GM12878 (cell line): ENCODE data around the gene CDC20B. TPM values are rescaled to one million over a fixed set of nuclear protein-coding genes. Genes with fewer than 3 reads are reported as not detected.
"Not testable (repeated sequence)": the region's sequence is repeated elsewhere in the genome, so short reads cannot be mapped to it uniquely, and the experiment has no call there.

Experiments used
- ATAC-seq: fragments of 200-7000 bp; cut with Tn5 transposase; 3 replicates; pipeline ENCODE4 v1.9.1; 2020; ENCODE audit warnings: mild to moderate bottlenecking, moderate library complexity
- BruUV-seq: library from RNA; stranded (reverse); fragments of 400-500 nt; replicated peaks from 2 replicates; lab custom pipeline; 2021; lab: Mats Ljungman, UMichigan
- CTCF ChIA-PET: fragments of 300-600 bp; sonication (Branson Sonifier 250); formaldehyde crosslinking; extraction: SDS; loops from one replicate; lab custom pipeline; 2021; ENCODE audit warnings: inconsistent platforms; lab: Yijun Ruan, JAX
- POLR2A ChIA-PET: fragments of 350-600 bp; formaldehyde crosslinking; extraction: SDS; loops from one replicate; lab custom pipeline; 2021; ENCODE audit warnings: inconsistent platforms; lab: Charles Lee
- RAD21 ChIA-PET: fragments of 300-600 bp; sonication (Branson Sonifier 250); formaldehyde crosslinking; loops from one replicate; lab custom pipeline; 2023; ENCODE audit warnings: antibody characterized with exemption; ENCODE audit not compliant: unreplicated experiment; lab: Charles Lee
- SMC1A ChIA-PET: fragments of 300-600 bp; sonication (Branson Sonifier 250); formaldehyde crosslinking; loops from one replicate; lab custom pipeline; 2023; ENCODE audit not compliant: unreplicated experiment, uncharacterized antibody; lab: Charles Lee
- DNase-seq: peaks from one replicate; pipeline ENCODE4 v3.0.0-alpha.2; 2011; ENCODE audit warnings: low read depth, low spot score
- FAIRE-seq: peaks from 3 replicates; lab custom pipeline; 2011; peaks lifted over from hg19 to GRCh38; lab: Jason Lieb, UNC
- H2AFZ ChIP-seq: 2 replicates; pipeline ENCODE4 v1.6.0; 2011; ENCODE audit warnings: low read depth, low read length, control low read depth; ENCODE audit not compliant: control insufficient read depth
- H3K27ac ChIP-seq: 2 replicates; pipeline ENCODE4 v1.5.1; 2011; ENCODE audit warnings: control low read depth; ENCODE audit not compliant: control insufficient read depth, insufficient read depth
- H3K27me3 ChIP-seq, 2 experiments: replicated peaks in 1 of 2; 2 replicates each; pipeline versions ENCODE4 v1.6.0 to v1.6.1; 2011; ENCODE audit warnings: low read length in 1 of 2; ENCODE audit not compliant: control insufficient read depth in 2 of 2, insufficient read depth in 2 of 2
- H3K36me3 ChIP-seq, 2 experiments: 2 replicates each; pipeline ENCODE4 v1.5.1; 2011; ENCODE audit warnings: low read length in 1 of 2; ENCODE audit not compliant: control insufficient read depth in 2 of 2, insufficient read depth in 2 of 2
- H3K4me1 ChIP-seq: 2 replicates; pipeline ENCODE4 v1.6.1; 2011; ENCODE audit warnings: mild to moderate bottlenecking, low read length, moderate library complexity, mixed read lengths; ENCODE audit not compliant: control insufficient read depth, insufficient read depth
- H3K4me2 ChIP-seq: 2 replicates; pipeline ENCODE4 v1.6.0; 2011; ENCODE audit warnings: control low read depth; ENCODE audit not compliant: control insufficient read depth, insufficient read depth
- H3K4me3 ChIP-seq: fragments of 200-600 bp; sonication (generic); 2 replicates; pipeline ENCODE4 v1.5.1; 2016
- H3K79me2 ChIP-seq: 2 replicates; pipeline ENCODE4 v1.6.0; 2011; ENCODE audit warnings: low read length; ENCODE audit not compliant: control insufficient read depth, insufficient read depth
- H3K9ac ChIP-seq: 2 replicates; pipeline ENCODE4 v1.8.0; 2011; ENCODE audit warnings: low read length, control low read depth, mixed read lengths; ENCODE audit not compliant: control insufficient read depth, insufficient read depth
- H3K9me3 ChIP-seq: replicated peaks from 3 replicates; pipeline ENCODE4 v1.5.1; 2011; ENCODE audit warnings: mild to moderate bottlenecking, low read length; ENCODE audit not compliant: control insufficient read depth, insufficient read depth
- H4K20me1 ChIP-seq: 2 replicates; pipeline ENCODE4 v1.6.0; 2011; ENCODE audit not compliant: control insufficient read depth, insufficient read depth
- BCL11A ChIP-seq: IDR thresholded peaks from 2 replicates; pipeline ENCODE4 v1.6.1; 2011; ENCODE audit warnings: low read depth, low read length
- CEBPB ChIP-seq, 2 experiments: fragments of 150-350 bp in 1 of 2; IDR thresholded peaks; 2 replicates each; pipeline ENCODE4 v1.6.1; 2012 to 2014; ENCODE audit warnings: low read depth in 2 of 2, low read length in 2 of 2, borderline replicate concordance in 1 of 2, inconsistent platforms in 1 of 2
- E4F1 ChIP-seq: fragments of 450-650 bp; IDR thresholded peaks from 2 replicates; pipeline ENCODE4 v1.6.1; 2018; ENCODE audit warnings: borderline replicate concordance, mild to moderate bottlenecking; ENCODE audit not compliant: partially characterized antibody
- HSF1 ChIP-seq: fragments of 150-350 bp; IDR thresholded peaks from 2 replicates; pipeline ENCODE4 v1.6.1; 2014; ENCODE audit warnings: mild to moderate bottlenecking, low read depth, low read length
- IRF3 ChIP-seq: fragments of 450-650 bp; IDR thresholded peaks from 2 replicates; pipeline ENCODE4 v1.6.1; 2014; ENCODE audit warnings: mild to moderate bottlenecking
- POLR2A ChIP-seq: IDR thresholded peaks from 2 replicates; pipeline ENCODE4 v1.6.1; 2011; ENCODE audit warnings: low read depth, mild to moderate bottlenecking, low read length
- SIN3A ChIP-seq: IDR thresholded peaks from 2 replicates; pipeline ENCODE4 v1.6.1; 2012; ENCODE audit warnings: low read depth, low read length, improper control_type of control experiment
- SMC3 ChIP-seq: IDR thresholded peaks from 2 replicates; pipeline ENCODE4 v1.6.1; 2011; ENCODE audit warnings: low read length, improper control_type of control experiment, borderline replicate concordance
- TARDBP ChIP-seq: IDR thresholded peaks from 2 replicates; pipeline ENCODE4 v1.6.1; 2016; ENCODE audit warnings: borderline replicate concordance
- ZSCAN29 ChIP-seq: fragments of 450-650 bp; IDR thresholded peaks from 2 replicates; pipeline ENCODE4 v1.6.1; 2017; ENCODE audit warnings: mild to moderate bottlenecking, moderate library complexity
- WGBS: methylation state at CpG from one replicate; pipeline ENCODE4 v1.1.6; 2016; ENCODE audit warnings: low lambda C conversion rate; ENCODE audit not compliant: insufficient replicate concordance, insufficient coverage; ENCODE audit errors: missing lambda C conversion rate; 5-methylcytosine and 5-hydroxymethylcytosine counted together
- in situ Hi-C: fragments of 300-500 bp; cut with MboI; formaldehyde crosslinking; loops from 9 replicates; pipeline ENCODE4 v1.14.3; 2018; ENCODE audit warnings: mixed read lengths
- intact Hi-C: fragments of 100-400 bp; cut with micrococcal nuclease; formaldehyde crosslinking; loops from one replicate; pipeline ENCODE4 v1.14.2; 2022; ENCODE audit not compliant: unreplicated experiment
- polyA plus RNA-seq, 11 experiments: library from polyadenylated mRNA; depleted of rRNA in 4 of 11; unstranded in 6 of 11; stranded (reverse) in 5 of 11; fragments of >200 nt; fragmentation: Nextera tagmentation in 4 of 11; fragmentation: Illumina TruSeq in 1 of 11; extraction: Ambion mirVana in 4 of 11; extraction: Trizol in 1 of 11; gene quantifications; 1 replicate in 1 of 11; 2 replicates in 10 of 11; pipeline versions ENCODE4 v1.2.1 to v1.2.3, GENCODE V29; 2011 to 2016; ENCODE audit warnings: inconsistent platforms in 2 of 11, missing spikeins in 2 of 11, low read depth in 1 of 11
- total RNA-seq, 4 experiments: library from RNA; depleted of rRNA in 3 of 4; stranded (reverse); fragments of >200 nt in 3 of 4; fragmentation: Illumina TruSeq in 1 of 4; extraction: Trizol in 1 of 4; gene quantifications; 2 replicates each; pipeline versions ENCODE4 v1.2.1 to v1.2.3, GENCODE V29; 2013 to 2021

Gene CDC20B
- total and polyA plus RNA-seq, 10 of the 15 experiments (the other 5 are each of a cell fraction or from before 2014, with no cell fraction given), result 0.05 to 0.11 TPM; not detected in 8

GRCh38 chr5:55101556-55102276, 71.3 kb downstream of the CDC20B start:
- DNase-seq (no peak), FAIRE-seq (no peak), ATAC-seq (no peak)
- H3K4me2 ChIP-seq, result no peak overlapping the region
- H3K36me3 ChIP-seq, result no peaks in the 10 kb centered on the region
- H3K27me3 ChIP-seq, result no peaks in the 10 kb centered on the region
- H3K9ac ChIP-seq, result no peak overlapping the region
- intact Hi-C loops, result no loop called here
- RAD21 ChIA-PET, result no interaction called here
- SMC1A ChIA-PET, result no interaction called here
- no TSS peak for BruUV-seq
- H3K79me2 ChIP-seq, result no peaks in the 10 kb centered on the region
- POLR2A ChIA-PET, result no interaction called here
- 0% methylated on average over 4 of the region's 5 CpGs for WGBS
- in situ Hi-C loops, result no loop called here
- H2AFZ ChIP-seq, result no peak overlapping the region
- no peaks in the 10 kb centered on the region for H3K9me3 ChIP-seq
- no peak overlapping the region for H3K4me3 ChIP-seq
- no peaks in the 10 kb centered on the region for H3K4me1 ChIP-seq
- no peaks in the 10 kb centered on the region for H4K20me1 ChIP-seq
- H3K27ac ChIP-seq, result no peak overlapping the region
- CTCF ChIA-PET, result no interaction called here
- TF ChIP-seq SMC3 (no peak), HSF1 (no peak), ZSCAN29 (no peak), TARDBP (no peak), BCL11A (no peak), SIN3A (no peak), POLR2A (no peak), CEBPB (IDR thresholded peaks at IDR 0.05; ENCODE audit: borderline replicate concordance in 1 of 2, low read depth in 2 of 2, low read length in 2 of 2) (no peak), IRF3 (no peak), E4F1 (no peak)
- TF ChIP-seq, all 136 proteins: peak for 0

- FAIRE-seq, RAD21 ChIA-PET, H3K27me3 ChIP-seq, ATAC-seq, intact Hi-C loops, DNase-seq, H3K4me3 ChIP-seq, H4K20me1 ChIP-seq, in situ Hi-C loops, H3K4me2 ChIP-seq, H3K9ac ChIP-seq, H3K36me3 ChIP-seq, POLR2A ChIA-PET, BruUV-seq, H3K79me2 ChIP-seq, H2AFZ ChIP-seq, H3K9me3 ChIP-seq, CTCF ChIA-PET, SMC1A ChIA-PET, H3K27ac ChIP-seq, H3K4me1 ChIP-seq: not testable (repeated sequence)
Measured at GRCh38 chr5:55101148-55101547, 71.8 kb downstream of the CDC20B start.
